Measurements from ENCODE around the gene JMJD4.

GRCh38 chr1:227762231-227762911 is 27.3 kb upstream of the JMJD4 start:
- TF ChIP-seq CTCF (conservative IDR thresholded peaks at IDR 0.05) (peak; percentile 87), EZH2 (IDR thresholded peaks at IDR 0.05; ENCODE audit: low read depth) (no peak)

Measured in PC-9 (cell line).